HG02798 (cell line): Measurements from ENCODE around the gene SP8.
A peak's percentile ranks its signal among the peaks of the same experiment; 100 is the strongest.

Experiments used
- ATAC-seq: cut with Tn5 transposase; IDR thresholded peaks from one replicate; pipeline ENCODE4 v1.9.1; 2021; ENCODE audit warnings: mild to moderate bottlenecking; ENCODE audit not compliant: unreplicated experiment, poor library complexity

Gene SP8

GRCh38 chr7:20795361-20795760 is 8.7 kb upstream of the SP8 start:
- ATAC-seq, result no peak

- ATAC-seq, result no peak
Observed at GRCh38 chr7:20794676-20795075, 8.0 kb upstream of the SP8 start.

GRCh38 chr7:20793694-20794394 is 7.2 kb upstream of the SP8 start:
- no peak for ATAC-seq

- ATAC-seq, result no peak
Observed at GRCh38 chr7:20793248-20793647, 6.6 kb upstream of the SP8 start.

GRCh38 chr7:20791538-20792434 is 5.1 kb upstream of the SP8 start:
- no peak for ATAC-seq

- no peak for ATAC-seq
Observed at GRCh38 chr7:20790375-20790774, 3.7 kb upstream of the SP8 start.

- ATAC-seq, result no peak
Observed at GRCh38 chr7:20788420-20788990, 1.8 kb upstream of the SP8 start.

- no peak for ATAC-seq
Observed at GRCh38 chr7:20787660-20788419, 1.2 kb upstream of the SP8 start.

- no peak for ATAC-seq
Observed at GRCh38 chr7:20786421-20786778, 286 bp downstream of the SP8 start.

GRCh38 chr7:20786049-20786412 is 655 bp downstream of the SP8 start:
- ATAC-seq, result no peak

GRCh38 chr7:20785157-20786048 is 1.3 kb downstream of the SP8 start:
- no peak for ATAC-seq

- no peak for ATAC-seq
Observed at GRCh38 chr7:20784388-20785156, 2.1 kb downstream of the SP8 start.

- peak; percentile 62 for ATAC-seq
Observed at GRCh38 chr7:20783700-20784387, 2.8 kb downstream of the SP8 start.

- ATAC-seq, result no peak
Observed at GRCh38 chr7:20783125-20783699, 3.5 kb downstream of the SP8 start.

GRCh38 chr7:20779041-20779440 is 7.6 kb downstream of the SP8 start:
- ATAC-seq, result no peak

GRCh38 chr7:20778063-20778721 is 8.5 kb downstream of the SP8 start:
- ATAC-seq, result peak; percentile 91

- ATAC-seq, result peak; percentile 31
Observed at GRCh38 chr7:20777377-20778062, 9.2 kb downstream of the SP8 start.
